ENCODE results near the gene NOC4L.

DNA sequence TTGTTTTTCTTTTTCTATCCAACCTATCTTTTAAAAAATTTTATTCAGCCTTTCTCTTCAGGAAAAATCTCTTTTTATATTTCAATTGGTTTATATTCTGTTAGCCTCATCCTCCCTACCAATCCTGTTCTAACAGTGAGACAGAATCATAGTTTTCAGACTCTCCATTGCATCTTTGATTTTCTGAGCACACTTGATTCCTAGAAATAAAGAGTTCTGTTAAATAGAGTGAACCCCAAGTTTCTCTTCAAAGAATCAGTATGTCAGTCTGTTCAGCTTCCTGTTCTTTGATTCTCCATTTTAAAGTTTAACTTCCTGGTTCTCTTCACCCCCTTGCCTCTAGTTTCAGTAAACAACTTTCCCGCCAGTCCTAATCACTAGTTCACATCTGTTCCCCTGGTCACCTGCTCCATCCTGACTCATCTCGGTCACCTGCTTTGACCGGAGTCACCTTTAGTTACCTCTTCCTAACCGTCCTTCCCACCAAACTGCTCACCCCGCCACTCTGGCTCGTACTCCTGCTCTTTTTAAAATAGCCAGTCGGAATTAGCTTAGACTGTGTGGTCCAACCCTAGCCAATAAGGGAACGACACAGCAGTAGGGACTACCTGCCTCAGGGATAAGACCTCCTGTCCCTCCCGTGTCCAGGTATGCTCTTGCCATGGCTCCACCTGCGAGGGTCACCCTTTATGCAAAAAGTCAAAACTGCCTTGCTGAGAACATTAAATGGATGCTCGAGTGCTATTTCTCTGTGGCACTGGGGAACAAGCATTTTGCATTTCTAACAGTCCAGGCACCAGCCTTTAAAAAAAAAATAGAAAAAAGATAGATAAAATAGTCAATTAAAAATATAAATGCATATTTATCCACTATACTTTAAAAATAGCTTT lies 48.5 kb upstream of the NOC4L start:
- TF ChIP-seq CTCF (IDR thresholded peaks at IDR 0.05) (no peak), MXI1 (IDR thresholded peaks at IDR 0.05; ENCODE audit: low read depth, low read length) (no peak), USF2 (IDR thresholded peaks at IDR 0.05; ENCODE audit: borderline replicate concordance, low read depth, low read length) (no peak), POLR2AphosphoS5 (IDR thresholded peaks at IDR 0.05; ENCODE audit: low read depth, low read length) (no peak), RFX5 (IDR thresholded peaks at IDR 0.05; ENCODE audit: low read length) (no peak), REST (IDR thresholded peaks at IDR 0.05; ENCODE audit: low read depth, low read length) (no peak), RAD21 (IDR thresholded peaks at IDR 0.05; ENCODE audit: low read length) (no peak), NFIC (IDR thresholded peaks at IDR 0.05; ENCODE audit: borderline replicate concordance) (no peak), MEF2A (IDR thresholded peaks at IDR 0.05; ENCODE audit: borderline replicate concordance, low read depth) (no peak), JUND (IDR thresholded peaks at IDR 0.05) (no peak)
- TF ChIP-seq, protein P1, sequence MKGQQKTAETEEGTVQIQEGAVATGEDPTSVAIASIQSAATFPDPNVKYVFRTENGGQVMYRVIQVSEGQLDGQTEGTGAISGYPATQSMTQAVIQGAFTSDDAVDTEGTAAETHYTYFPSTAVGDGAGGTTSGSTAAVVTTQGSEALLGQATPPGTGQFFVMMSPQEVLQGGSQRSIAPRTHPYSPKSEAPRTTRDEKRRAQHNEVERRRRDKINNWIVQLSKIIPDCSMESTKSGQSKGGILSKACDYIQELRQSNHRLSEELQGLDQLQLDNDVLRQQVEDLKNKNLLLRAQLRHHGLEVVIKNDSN (IDR thresholded peaks at IDR 0.05; ENCODE audit: borderline replicate concordance, low read depth) = no peak

Measured in SK-N-SH (cell line).